OCI-LY7 (cell line): ENCODE data around the gene PTGIR.

Experiments
- CTCF ChIP-seq: fragments of 200-600 bp; sonication (generic); conservative IDR thresholded peaks from 2 replicates; pipeline ENCODE4 v1.5.1; 2014; ENCODE audit warnings: mild to moderate bottlenecking, antibody characterized with exemption, low read length, moderate library complexity, mixed read lengths
- EZH2phosphoT487 ChIP-seq: fragments of 200-600 bp; sonication (generic); IDR thresholded peaks from 2 replicates; pipeline ENCODE4 v1.6.1; 2018; ENCODE audit warnings: low read depth, borderline replicate concordance, mild to moderate bottlenecking, mixed run types, antibody characterized with exemption, low read length, moderate library complexity, mixed read lengths

GRCh38 chr19:46610413-46610775 is 14.5 kb downstream of the PTGIR start:
- TF ChIP-seq CTCF = no peak
- TF ChIP-seq EZH2phosphoT487 = no peak
